Stomach (tissue), 4 donors: ENCODE data around the gene MYH4.

Source experiments
- CTCF ChIP-seq, 7 experiments: fragments of 450-650 bp in 4 of 7; fragments of 200-600 bp in 3 of 7; sonication (generic) in 3 of 7; IDR thresholded peaks; one replicate each; pipeline ENCODE4 v1.5.1; 2016 to 2019; ENCODE audit warnings: antibody characterized with exemption in 7 of 7, control low read depth in 2 of 7, mild to moderate bottlenecking in 1 of 7
- EP300 ChIP-seq: sonication (generic); formaldehyde crosslinking; IDR thresholded peaks from one replicate; pipeline ENCODE4 v1.6.1; 2017; ENCODE audit warnings: antibody characterized with exemption
- POLR2A ChIP-seq, 4 donors: fragments of 450-650 bp; IDR thresholded peaks; one replicate each; pipeline ENCODE4 v1.6.1; 2016; ENCODE audit warnings: antibody characterized with exemption in 4 of 4, control low read depth in 2 of 4, mild to moderate bottlenecking in 1 of 4, moderate library complexity in 1 of 4

GRCh38 chr17:10469459-10469858 lies at the start of gene MYH4:
- TF ChIP-seq POLR2A (IDR thresholded peaks at IDR 0.05) (no peak), CTCF (IDR thresholded peaks at IDR 0.05) (no peak), EP300 (no peak)
